ENCODE results near the gene ARAP2. TPM values are rescaled to one million over a fixed set of nuclear protein-coding genes. Genes with fewer than 3 reads are reported as not detected.

Gene ARAP2
- total RNA-seq, 4 donors from 2014 or later: 12.4 to 65.6 (median 27.5) TPM

DNA sequence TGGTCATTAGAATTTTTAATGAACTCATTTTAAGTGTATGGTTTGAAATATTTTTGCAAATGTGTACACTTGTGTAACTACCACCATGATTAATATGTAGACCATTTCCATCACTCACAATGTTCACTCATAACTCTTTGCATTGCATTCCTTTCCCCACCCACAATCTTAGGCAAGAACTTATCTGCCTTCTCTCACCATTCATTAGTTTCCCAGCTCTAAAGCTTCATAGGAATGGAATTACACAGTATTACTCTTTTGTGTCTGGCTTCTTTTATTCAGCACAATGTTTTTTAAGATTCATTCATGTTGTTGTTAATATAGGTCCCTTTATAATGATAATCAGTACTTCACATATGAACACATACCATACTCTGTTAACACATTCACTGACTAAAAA is 106.1 kb downstream of the ARAP2 start:
- Histone ChIP-seq H3K9me3 (no peaks in the 10 kb centered on the region), H3K27ac (no peak overlapping the region), H3K4me3 (no peak overlapping the region), H3K27me3 (no peaks in the 10 kb centered on the region), H3K4me1 (peaks cover 0 to 5% (median 0%) of the 10 kb centered on the region in 4 donors), H3K36me3 (no peaks in the 10 kb centered on the region)
- no peak for DNase-seq (ENCODE audit: low spot score in 2 of 2)
- no peak for TF ChIP-seq EP300 (IDR thresholded peaks at IDR 0.05)
- no peak for TF ChIP-seq CTCF (IDR thresholded peaks at IDR 0.05)

DNA sequence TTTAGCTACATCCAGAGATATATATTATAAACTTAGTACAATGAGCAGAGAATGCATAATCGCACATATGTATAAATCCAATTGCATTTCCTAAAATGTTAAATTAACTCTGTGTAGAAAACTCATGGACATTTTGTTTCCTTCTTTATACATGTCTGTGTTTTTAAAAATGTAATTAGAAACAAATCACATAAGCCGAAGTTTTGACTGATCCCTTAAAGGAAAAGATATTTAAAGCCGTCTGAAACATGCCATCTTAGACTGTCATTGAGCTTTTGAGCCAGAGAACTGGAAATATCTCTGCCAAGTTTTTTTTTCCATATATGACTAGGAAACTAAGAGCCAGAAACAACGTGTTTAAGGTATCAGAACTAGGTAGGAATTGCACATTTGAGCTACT is 107.0 kb downstream of the ARAP2 start:
- Histone ChIP-seq H3K27ac (no peak overlapping the region), H3K4me1 (peaks cover 0 to 5% (median 0%) of the 10 kb centered on the region in 4 donors), H3K4me3 (no peak overlapping the region), H3K36me3 (no peaks in the 10 kb centered on the region), H3K27me3 (no peaks in the 10 kb centered on the region), H3K9me3 (no peaks in the 10 kb centered on the region)
- WGBS, 2 donors: 71 to 80% methylated on average over 4 of the region's 4 CpGs
- TF ChIP-seq CTCF (IDR thresholded peaks at IDR 0.05) (no peak), POLR2A (IDR thresholded peaks at IDR 0.05) (no peak), EP300 (IDR thresholded peaks at IDR 0.05) (no peak)
- no peak for DNase-seq (ENCODE audit: low spot score in 2 of 2)

- WGBS, 2 donors: 70 to 93% methylated on average over 3 of the region's 3 CpGs
- Histone ChIP-seq H3K4me1 (no peaks in the 10 kb centered on the region), H3K36me3 (no peaks in the 10 kb centered on the region), H3K27ac (no peak overlapping the region), H3K4me3 (no peak overlapping the region), H3K9me3 (no peaks in the 10 kb centered on the region), H3K27me3 (no peaks in the 10 kb centered on the region)
- TF ChIP-seq CTCF (IDR thresholded peaks at IDR 0.05) (no peak), POLR2A (IDR thresholded peaks at IDR 0.05) (no peak), EP300 (IDR thresholded peaks at IDR 0.05) (no peak)
- DNase-seq (ENCODE audit: low spot score in 2 of 2): no peak
Measured at GRCh38 chr4:36133658-36134057, 110.7 kb downstream of the ARAP2 start.

DNA sequence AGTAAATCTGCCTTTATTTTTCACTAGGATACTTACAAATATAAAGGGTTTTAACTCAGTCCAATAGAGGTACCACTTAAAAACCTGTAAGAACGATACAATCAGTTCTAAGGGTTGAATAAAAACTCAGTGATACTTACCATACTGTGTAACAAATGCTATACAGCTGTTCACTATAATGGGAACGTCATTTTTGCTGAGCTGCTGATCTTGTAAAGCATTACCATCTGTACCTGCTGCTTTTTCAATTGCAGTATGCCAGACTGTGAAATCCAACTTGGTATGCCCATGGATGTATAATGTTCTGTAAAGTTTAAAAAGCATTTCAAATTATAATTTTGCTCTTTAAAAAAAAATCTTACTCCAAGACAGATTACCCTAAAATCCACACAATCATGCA is 111.2 kb downstream of the ARAP2 start:
- WGBS, 2 donors: 61 to 73% methylated on average over 2 of the region's 2 CpGs
- no peaks in the 10 kb centered on the region for H3K4me1 ChIP-seq
- H3K4me3 ChIP-seq: no peak overlapping the region

GRCh38 chr4:36130641-36131040 is 113.7 kb downstream of the ARAP2 start:
- H3K4me3 ChIP-seq: no peak overlapping the region
- no peaks in the 10 kb centered on the region for H3K9me3 ChIP-seq
- H3K27ac ChIP-seq: no peak overlapping the region
- no peak for DNase-seq (ENCODE audit: low spot score in 2 of 2)
- H3K4me1 ChIP-seq: no peaks in the 10 kb centered on the region
- H3K36me3 ChIP-seq: peaks cover 0 to 6% (median 0%) of the 10 kb centered on the region in 3 donors
- 79 to 85% methylated on average over 3 of the region's 3 CpGs for WGBS, 2 donors
- no peaks in the 10 kb centered on the region for H3K27me3 ChIP-seq
- no peak for TF ChIP-seq POLR2A (IDR thresholded peaks at IDR 0.05)
- TF ChIP-seq CTCF (IDR thresholded peaks at IDR 0.05): no peak
- no peak for TF ChIP-seq EP300 (IDR thresholded peaks at IDR 0.05)

More for the DNA sequence above, 111.2 kb downstream of the ARAP2 start:
- Histone ChIP-seq H3K27ac (no peak overlapping the region), H3K27me3 (no peaks in the 10 kb centered on the region), H3K9me3 (no peaks in the 10 kb centered on the region), H3K36me3 (no peaks in the 10 kb centered on the region)
- TF ChIP-seq CTCF (IDR thresholded peaks at IDR 0.05) (no peak), POLR2A (IDR thresholded peaks at IDR 0.05) (no peak), EP300 (IDR thresholded peaks at IDR 0.05) (no peak)
- DNase-seq (ENCODE audit: low spot score in 2 of 2): no peak

All from tibial nerve (tissue), 4 donors.